Lower leg skin (tissue), 3 donors: ENCODE measurements around the gene CCDC40.

Experiments
- CTCF ChIP-seq, 3 donors: fragments of 450-650 bp; IDR thresholded peaks; one replicate each; pipeline ENCODE4 v1.5.1; 2016; ENCODE audit warnings: antibody characterized with exemption in 3 of 3, mild to moderate bottlenecking in 3 of 3, moderate library complexity in 2 of 3
- POLR2A ChIP-seq, 2 donors: fragments of 450-650 bp; IDR thresholded peaks; one replicate each; pipeline ENCODE4 v1.6.1; 2016 to 2017; ENCODE audit warnings: antibody characterized with exemption in 2 of 2, mild to moderate bottlenecking in 1 of 2, moderate library complexity in 1 of 2

- TF ChIP-seq POLR2A (IDR thresholded peaks at IDR 0.05) (no peak), CTCF (IDR thresholded peaks at IDR 0.05) (no peak)
Measured at GRCh38 chr17:80008848-80009247, 27.6 kb upstream of the CCDC40 start.
